Measurements from ENCODE around the gene FIG4. TPM values are rescaled to one million over a fixed set of nuclear protein-coding genes. Genes with fewer than 3 reads are reported as not detected.
"Not testable (repeated sequence)": the region's sequence is repeated elsewhere in the genome, so short reads cannot be mapped to it uniquely, and the experiment has no call there.

Gene FIG4
- total RNA-seq, 4 donors from 2014 or later: 7.9 to 17.5 (median 11.7) TPM

DNA sequence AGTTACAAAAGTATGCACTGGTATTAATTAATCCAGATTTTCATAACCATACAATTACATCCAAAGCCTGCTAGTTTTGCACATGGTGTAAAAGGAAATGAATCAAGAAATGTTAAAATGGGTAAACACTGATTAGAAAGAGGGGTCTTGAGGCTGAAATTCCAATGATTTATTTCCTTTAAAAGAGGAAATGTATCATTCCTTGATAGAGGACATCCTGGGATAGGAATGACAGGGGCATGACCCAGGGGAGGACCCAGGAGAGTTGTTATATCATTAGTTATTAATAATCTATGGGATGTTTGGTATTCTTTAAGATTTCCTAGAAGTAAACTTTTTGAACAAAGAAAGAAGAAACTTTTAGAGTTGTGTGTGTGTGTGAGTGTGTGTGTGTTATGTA, 18.3 kb upstream of the FIG4 start:
- TF ChIP-seq POLR2A (IDR thresholded peaks at IDR 0.05) (no peak), POLR2AphosphoS5 (IDR thresholded peaks at IDR 0.05) (no peak), EP300 (IDR thresholded peaks at IDR 0.05) (no peak), CTCF (IDR thresholded peaks at IDR 0.05) (no peak)
- Histone ChIP-seq H3K27ac (no peak overlapping the region), H3K27me3 (no peaks in the 10 kb centered on the region), H3K4me3 (no peak overlapping the region), H3K9me3 (no peaks in the 10 kb centered on the region), H3K36me3 (no peaks in the 10 kb centered on the region), H3K4me1 (no peaks in the 10 kb centered on the region)
- DNase-seq (ENCODE audit: low spot score in 2 of 2): no peak

DNA sequence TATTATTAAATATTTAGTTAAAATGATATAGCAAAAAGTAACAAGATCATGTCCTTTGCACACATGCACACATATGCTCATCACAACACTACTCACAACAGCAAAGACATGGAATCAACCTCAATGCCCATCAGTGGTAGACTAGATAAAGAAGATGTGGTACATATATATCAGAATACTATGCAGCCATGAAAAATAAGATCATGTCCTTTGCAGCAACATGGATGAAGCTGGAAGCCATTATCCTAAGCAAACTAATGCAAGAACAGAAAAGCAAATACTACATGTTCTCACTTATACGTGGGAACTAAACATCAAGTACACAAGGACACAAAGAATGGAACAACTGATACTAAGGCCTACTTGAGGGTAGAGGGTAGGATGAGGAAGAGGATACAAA, 14.4 kb upstream of the FIG4 start:
- no peak for DNase-seq (ENCODE audit: low spot score in 2 of 2)
- H3K4me3 ChIP-seq: no peak overlapping the region
- 100% methylated on average over 1 of the region's 1 CpG for WGBS
- H3K27me3 ChIP-seq: no peaks in the 10 kb centered on the region
- H3K9me3 ChIP-seq: no peaks in the 10 kb centered on the region
- TF ChIP-seq POLR2AphosphoS5 (IDR thresholded peaks at IDR 0.05) (no peak), POLR2A (IDR thresholded peaks at IDR 0.05) (no peak), CTCF (IDR thresholded peaks at IDR 0.05) (no peak), EP300 (IDR thresholded peaks at IDR 0.05) (no peak)
- H3K4me1 ChIP-seq: no peaks in the 10 kb centered on the region
- H3K36me3 ChIP-seq: no peaks in the 10 kb centered on the region
- H3K27ac ChIP-seq: no peak overlapping the region

DNA sequence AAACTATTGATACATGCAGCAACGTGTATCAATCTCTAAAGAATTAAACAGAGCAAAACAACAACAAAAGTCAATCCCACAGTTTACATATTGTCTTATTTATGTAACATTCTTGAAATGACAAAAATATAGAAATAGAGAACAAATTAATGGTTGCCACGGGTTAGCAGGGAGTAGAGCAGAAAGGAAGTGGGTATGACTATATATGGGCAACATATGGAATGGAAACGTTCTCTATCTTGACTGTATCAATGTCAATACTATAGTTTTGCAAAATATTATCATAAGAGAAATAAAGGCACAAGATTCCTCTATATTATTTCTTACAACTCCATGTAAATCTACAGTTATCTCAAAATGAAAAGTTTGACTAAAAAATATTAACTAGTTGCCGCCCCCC, 12.9 kb upstream of the FIG4 start:
- TF ChIP-seq POLR2A (IDR thresholded peaks at IDR 0.05): no peak
- TF ChIP-seq EP300 (IDR thresholded peaks at IDR 0.05): no peak
- H3K4me3 ChIP-seq: no peak overlapping the region
- H3K27me3 ChIP-seq: no peaks in the 10 kb centered on the region
- DNase-seq (ENCODE audit: low spot score in 2 of 2): no peak
- H3K36me3 ChIP-seq: no peaks in the 10 kb centered on the region
- H3K27ac ChIP-seq: no peak overlapping the region
- no peaks in the 10 kb centered on the region for H3K4me1 ChIP-seq
- 74% methylated on average over 4 of the region's 4 CpGs for WGBS
- no peaks in the 10 kb centered on the region for H3K9me3 ChIP-seq

DNA sequence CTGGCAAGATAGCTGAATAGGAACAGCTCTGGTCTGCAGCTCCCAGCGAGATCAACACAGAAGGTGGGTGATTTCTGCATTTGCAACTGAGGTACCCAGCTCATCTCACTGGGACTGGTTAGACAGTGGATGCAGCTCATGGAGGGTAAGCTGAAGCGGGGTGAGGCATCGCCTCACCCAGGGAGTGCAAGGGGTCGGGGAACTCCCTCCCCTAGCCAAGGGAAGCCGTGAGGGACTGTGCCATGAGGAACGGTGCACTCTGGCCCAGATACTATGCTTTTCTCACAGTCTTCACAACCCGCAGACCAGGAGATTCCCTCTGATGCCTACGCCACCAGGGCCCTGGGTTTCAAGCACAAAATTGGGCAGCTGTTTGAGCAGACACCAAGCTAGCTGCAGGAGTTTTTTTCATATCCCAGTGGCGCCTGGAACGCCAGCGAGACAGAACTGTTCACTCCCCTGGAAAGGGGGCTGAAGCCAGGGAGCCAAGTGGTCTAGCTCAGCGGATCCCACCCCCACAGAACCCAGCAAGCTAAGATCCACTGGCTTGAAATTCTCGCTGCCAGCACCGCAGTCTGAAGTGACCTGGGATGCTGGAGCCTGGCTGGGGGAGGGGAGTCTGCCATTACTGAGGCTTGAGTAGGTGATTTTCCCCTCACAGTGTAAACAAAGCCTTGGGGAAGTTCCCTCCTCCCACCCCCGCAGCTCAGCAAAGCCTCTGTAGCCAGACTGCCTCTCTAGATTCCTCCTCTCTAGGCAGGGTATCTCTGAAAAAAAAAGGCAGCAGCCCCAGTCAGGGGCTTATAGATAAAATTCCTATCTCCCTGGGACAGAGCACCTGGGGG, 12.2 kb upstream of the FIG4 start:
- H3K4me1 ChIP-seq; H3K27ac ChIP-seq; H3K36me3 ChIP-seq; H3K9me3 ChIP-seq; H3K27me3 ChIP-seq; H3K4me3 ChIP-seq; DNase-seq (ENCODE audit: low spot score in 2 of 2): not testable (repeated sequence)
- 82% methylated on average over 9 of the region's 15 CpGs for WGBS

GRCh38 chr6:109686566-109687265, 4.4 kb upstream of the FIG4 start:
- Histone ChIP-seq H3K4me1 (peaks cover 14% of the 10 kb centered on the region), H3K36me3 (no peaks in the 10 kb centered on the region), H3K9me3 (no peaks in the 10 kb centered on the region), H3K4me3 (no peak overlapping the region), H3K27me3 (no peaks in the 10 kb centered on the region), H3K27ac (peak overlapping the region; percentile 35)
- TF ChIP-seq POLR2A (IDR thresholded peaks at IDR 0.05): no peak
- no peak for TF ChIP-seq CTCF (IDR thresholded peaks at IDR 0.05)
- no peak for TF ChIP-seq POLR2AphosphoS5 (IDR thresholded peaks at IDR 0.05)
- TF ChIP-seq EP300 (IDR thresholded peaks at IDR 0.05): no peak
- 100% methylated on average over 1 of the region's 1 CpG for WGBS
- DNase-seq (ENCODE audit: low spot score in 2 of 2): no peak

DNA sequence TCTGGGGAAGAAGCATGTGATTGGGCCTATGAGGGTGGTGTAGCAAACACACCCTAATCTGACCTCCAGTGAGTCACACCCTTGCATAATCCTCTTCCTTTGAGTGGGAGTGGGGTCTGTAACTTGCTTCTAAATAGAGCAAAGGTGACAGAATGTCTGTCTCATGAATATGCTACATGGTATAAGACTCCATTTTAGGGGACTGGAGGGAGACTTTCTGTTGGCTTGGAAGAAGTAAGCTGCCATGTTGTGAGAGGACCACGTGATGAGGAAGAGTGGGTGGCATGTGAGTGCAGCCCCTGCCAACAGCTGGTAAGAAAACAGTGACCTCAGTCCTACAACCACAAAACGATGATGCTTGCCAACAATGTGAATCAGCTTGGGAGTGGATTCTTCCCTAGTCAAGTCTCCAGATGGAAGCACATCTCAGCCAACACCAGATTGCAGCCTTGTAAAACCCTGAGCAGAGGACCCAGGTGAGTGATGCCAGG, 3.8 kb upstream of the FIG4 start:
- Histone ChIP-seq H3K9me3 (no peaks in the 10 kb centered on the region), H3K27me3 (no peaks in the 10 kb centered on the region), H3K36me3 (no peaks in the 10 kb centered on the region), H3K4me1 (peaks cover 20% of the 10 kb centered on the region), H3K4me3 (no peak overlapping the region), H3K27ac (peak overlapping the region; percentile 35)
- no peak for TF ChIP-seq POLR2A (IDR thresholded peaks at IDR 0.05)
- TF ChIP-seq POLR2AphosphoS5 (IDR thresholded peaks at IDR 0.05): no peak
- no peak for TF ChIP-seq CTCF (IDR thresholded peaks at IDR 0.05)
- TF ChIP-seq EP300 (IDR thresholded peaks at IDR 0.05): no peak
- DNase-seq (ENCODE audit: low spot score in 2 of 2): no peak
- 12% methylated on average over 2 of the region's 2 CpGs for WGBS
